GM11168 (cell line): Measurements from ENCODE around the gene ERBB3.

Experiments used
- in situ Hi-C: fragments of 300-500 bp; cut with MboI; formaldehyde crosslinking; loops from one replicate; pipeline ENCODE4 v1.12.0; 2022; ENCODE audit warnings: low sequenced_read_pairs; ENCODE audit not compliant: unreplicated experiment

Gene ERBB3

DNA sequence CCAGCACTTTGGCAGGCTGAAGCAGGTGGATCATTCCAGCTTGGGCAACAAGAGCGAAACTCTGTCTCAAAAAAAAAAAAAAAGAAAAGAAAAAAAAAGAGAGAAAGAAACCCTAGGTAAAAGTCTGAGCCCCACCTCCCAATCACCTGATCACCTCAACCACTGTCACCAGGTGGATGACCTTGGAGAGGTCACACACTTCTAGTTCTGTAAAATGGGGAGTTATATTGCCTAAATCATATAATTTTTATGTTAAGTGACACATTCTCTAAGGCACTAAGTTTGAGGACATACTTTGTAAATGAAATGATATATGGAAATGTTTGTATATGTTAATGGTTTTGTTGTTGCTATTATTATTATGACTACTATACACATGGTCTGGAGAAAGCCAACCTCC lies 1.5 kb upstream of the ERBB3 start:
- in situ Hi-C loops = no loop called here

DNA sequence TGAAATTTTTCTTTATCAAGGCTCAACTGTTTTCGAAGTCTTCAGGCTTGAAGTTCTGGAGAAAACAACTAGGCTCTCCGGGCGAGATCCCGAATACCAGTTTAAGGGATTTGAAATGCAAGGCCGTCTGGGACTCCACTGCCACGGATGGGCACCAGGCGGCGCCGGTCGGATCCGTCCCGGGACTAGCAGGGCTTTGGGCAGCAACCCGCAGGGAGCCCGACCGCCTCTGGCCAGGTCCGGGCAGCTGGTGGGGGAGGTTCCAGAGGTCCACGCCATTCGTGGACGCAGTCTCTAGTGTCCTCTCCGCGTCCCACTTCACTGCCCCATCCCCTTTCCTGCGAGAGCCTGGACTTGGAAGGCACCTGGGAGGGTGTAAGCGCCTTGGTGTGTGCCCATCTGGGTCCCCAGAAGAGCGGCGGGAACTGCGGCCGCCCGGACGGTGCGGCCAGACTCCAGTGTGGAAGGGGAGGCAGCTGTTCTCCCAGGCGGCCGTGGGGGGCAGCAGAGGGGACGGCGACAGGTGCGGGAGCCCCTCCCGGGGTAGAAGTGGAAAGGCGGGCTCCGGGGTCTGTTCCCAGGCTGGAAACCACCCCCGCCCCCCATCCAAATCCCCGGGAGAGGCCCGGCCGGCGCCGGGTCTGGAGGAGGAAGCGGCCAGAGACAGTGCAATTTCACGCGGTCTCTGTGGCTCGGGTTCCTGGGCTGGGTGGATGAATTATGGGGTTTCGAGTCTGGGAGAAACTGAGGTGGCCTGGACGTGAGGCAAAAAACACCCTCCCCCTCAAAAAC lies 838 bp upstream of the ERBB3 start:
- in situ Hi-C loops = no loop called here

GRCh38 chr12:56080556-56081138 lies 682 bp downstream of the ERBB3 start:
- in situ Hi-C loops = no loop called here

DNA sequence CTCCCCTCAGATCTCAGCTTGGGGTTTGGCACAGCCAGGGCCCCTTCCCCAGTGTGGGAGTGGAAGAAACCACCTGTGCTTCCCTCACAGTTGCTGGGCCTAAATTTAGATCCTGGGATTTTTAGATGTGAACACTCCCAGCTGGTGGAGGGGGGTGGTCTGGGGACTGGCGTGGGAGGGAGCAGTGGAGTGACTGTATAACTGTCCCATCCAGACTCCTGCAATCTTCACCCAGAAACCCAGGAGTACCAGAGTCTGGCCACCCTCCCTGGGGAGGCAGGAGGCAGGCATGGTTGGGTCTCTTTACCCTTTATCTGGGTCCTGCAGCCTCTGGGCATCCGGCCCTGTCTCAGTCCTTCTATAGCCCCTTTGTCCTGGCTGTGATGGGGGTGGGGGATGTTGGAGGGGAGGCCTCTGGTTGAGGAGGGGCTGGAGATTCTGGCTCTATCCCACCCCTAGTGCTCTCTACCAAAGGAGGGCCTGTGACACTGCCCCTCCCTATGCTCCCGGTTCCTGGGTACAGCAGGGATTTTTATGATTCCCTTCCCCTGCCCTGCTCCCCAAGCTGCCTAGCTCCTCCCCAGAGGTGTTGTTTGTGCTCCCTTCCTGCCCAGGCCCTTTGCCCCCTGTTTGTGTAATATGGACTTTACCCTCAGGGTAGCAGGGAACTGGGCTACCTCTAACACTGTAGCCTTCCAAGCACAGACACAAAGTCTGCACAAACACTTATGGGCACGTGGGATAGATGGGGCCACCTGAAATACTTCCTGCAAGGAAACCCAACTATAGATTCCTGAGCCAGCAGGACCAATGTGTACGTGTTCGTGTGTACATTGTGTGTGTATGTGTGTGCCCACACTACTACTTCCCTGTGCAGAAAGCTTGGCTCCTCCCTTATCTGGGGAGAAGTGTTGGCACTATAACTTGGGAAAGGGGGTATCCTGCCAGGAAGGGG lies 1.7 kb downstream of the ERBB3 start:
- in situ Hi-C loops = no loop called here

GRCh38 chr12:56082382-56082781 lies 2.4 kb downstream of the ERBB3 start:
- in situ Hi-C loops = no loop called here

DNA sequence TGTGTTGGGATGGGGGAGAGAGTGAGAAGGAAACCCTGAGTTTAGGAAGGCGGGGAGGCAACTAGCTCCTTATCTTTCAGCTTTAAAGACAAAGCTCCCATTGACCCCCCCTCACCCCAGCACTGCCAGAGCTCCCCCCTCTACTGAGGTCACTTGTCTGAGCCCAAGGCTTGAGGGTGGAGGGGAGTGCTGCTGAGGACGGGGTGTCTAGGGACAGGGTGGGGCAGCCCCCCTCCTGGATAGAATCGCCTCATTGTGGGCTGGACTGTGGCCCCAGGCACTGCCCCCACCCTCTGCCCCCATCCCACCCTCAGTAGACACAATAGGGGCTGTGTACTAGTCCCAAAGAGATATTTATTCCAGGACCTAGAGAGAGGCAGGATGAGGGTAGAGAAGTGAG lies 3.0 kb downstream of the ERBB3 start:
- in situ Hi-C loops = no loop called here

- in situ Hi-C loops = no loop called here
These were observed 5.1 kb downstream of the ERBB3 start for GRCh38 chr12:56084958-56085543.

GRCh38 chr12:56086096-56086495 lies 6.1 kb downstream of the ERBB3 start:
- in situ Hi-C loops = no loop called here

DNA sequence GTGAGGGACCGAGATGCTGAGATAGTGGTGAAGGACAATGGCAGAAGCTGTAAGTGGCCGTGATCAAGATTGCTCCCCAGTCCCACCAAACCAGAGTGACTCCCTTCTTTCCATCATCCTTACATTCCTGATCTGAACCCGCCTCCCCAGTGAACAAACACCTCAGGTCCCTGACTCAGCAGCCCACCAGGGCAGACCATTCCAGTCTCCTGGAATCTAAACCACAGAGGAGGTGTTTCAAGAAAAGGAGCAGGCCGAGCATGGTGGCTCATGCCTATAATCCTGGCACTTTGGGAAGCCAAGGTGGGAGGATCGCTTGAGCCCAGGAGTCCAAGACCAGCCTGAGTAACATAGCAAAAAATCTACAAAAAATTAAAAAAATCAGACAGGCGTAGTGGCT lies 6.6 kb downstream of the ERBB3 start:
- in situ Hi-C loops = no loop called here

DNA sequence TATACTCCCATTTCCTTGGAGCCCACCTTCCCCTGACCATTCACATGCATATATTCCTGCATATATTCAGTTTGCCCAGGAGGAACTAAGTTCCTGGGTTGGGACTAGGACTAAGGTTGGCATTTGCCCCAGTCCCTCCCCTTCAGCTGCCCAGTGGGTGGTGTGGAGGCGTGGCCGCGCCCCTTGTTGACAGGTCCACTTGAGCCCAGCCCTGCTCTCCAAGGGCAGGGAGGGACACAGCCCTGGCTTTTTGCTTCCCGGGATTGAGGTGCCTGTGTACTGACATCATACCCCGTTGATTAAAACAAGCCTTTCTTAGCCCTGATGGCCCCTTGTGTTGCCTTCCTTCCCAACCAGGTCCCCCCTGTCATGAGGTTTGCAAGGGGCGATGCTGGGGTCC lies 7.3 kb downstream of the ERBB3 start:
- in situ Hi-C loops = no loop called here

DNA sequence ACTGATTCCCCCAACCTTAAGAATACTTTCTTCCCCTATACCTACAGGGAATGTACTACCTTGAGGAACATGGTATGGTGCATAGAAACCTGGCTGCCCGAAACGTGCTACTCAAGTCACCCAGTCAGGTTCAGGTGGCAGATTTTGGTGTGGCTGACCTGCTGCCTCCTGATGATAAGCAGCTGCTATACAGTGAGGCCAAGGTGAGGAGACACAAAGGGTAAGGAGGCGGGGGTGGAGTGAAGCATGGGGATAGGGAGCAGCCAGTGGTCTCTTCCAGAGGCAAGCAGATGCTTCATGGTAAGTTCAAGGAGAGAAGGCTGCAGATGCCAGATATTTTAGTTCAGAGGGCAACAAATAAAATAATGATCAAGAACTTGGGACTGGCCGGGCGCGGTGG lies 17.8 kb downstream of the ERBB3 start:
- in situ Hi-C loops = no loop called here

- in situ Hi-C loops = no loop called here
These were observed 18.6 kb downstream of the ERBB3 start for GRCh38 chr12:56098592-56098991.

GRCh38 chr12:56099787-56100186 lies 19.8 kb downstream of the ERBB3 start:
- in situ Hi-C loops = no loop called here

GRCh38 chr12:56101045-56101444 lies 21.1 kb downstream of the ERBB3 start:
- in situ Hi-C loops = no loop called here

DNA sequence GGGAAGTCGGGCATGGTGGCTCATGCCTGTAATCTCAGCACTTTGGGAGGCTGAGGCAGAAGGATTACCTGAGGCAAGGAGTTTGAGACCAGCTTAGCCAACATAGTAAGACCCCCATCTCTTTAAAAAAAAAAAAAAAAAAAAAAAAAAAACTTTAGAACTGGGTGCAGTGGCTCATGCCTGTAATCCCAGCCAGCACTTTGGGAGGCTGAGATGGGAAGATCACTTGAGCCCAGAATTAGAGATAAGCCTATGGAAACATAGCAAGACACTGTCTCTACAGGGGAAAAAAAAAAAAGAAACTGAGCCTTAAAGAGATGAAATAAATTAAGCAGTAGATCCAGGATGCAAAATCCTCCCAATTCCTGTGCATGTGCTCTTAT lies 22.7 kb downstream of the ERBB3 start:
- in situ Hi-C loops = no loop called here

DNA sequence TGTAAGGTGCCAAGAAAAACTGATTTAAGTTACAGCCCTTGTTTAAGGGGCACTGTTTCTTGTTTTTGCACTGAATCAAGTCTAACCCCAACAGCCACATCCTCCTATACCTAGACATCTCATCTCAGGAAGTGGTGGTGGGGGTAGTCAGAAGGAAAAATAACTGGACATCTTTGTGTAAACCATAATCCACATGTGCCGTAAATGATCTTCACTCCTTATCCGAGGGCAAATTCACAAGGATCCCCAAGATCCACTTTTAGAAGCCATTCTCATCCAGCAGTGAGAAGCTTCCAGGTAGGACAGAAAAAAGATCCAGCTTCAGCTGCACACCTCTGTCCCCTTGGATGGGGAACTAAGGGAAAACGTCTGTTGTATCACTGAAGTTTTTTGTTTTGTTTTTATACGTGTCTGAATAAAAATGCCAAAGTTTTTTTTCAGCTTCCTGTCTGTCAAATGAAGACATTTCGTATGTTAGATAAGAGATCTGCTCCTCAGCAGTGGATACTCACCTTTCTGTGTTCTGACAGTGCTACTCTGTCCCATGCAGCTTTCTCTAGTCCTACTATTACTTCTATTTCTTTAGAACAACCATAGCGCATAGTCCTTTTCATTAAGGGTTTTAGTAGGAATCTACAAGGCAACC lies 23.2 kb downstream of the ERBB3 start:
- in situ Hi-C loops = no loop called here

GRCh38 chr12:56103823-56104108 lies 23.8 kb downstream of the ERBB3 start:
- in situ Hi-C loops = no loop called here

DNA sequence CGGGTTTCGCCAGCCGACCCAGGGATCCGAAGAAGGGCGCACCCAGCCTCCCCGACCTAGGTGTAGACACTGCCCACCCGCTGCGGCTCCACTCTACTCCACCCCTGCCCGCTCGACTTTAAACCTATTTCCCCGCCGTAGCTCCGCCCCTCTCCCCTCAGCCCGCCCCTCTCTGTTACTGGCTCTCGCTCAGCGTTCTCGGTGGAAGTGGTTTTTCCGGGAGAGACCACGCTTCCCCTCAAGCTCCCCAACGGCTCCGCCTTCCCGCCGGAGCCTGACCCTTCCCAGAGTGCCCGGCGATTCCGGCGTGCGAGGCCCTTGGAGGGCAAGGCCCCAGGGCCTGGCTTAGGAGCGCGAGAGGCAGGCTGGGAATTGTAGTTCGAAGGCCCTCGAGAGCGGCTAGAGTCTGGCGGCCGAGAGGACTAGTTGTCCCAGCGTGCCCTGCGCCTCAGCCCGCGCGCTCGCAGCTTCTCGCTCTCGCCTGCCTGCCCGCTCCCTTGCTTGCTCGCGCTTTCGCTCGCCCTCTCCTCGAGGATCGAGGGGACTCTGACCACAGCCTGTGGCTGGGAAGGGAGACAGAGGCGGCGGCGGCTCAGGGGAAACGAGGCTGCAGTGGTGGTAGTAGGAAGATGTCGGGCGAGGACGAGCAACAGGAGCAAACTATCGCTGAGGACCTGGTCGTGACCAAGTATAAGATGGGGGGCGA lies 24.3 kb downstream of the ERBB3 start, which contains the start of gene PA2G4:
Gene PA2G4, plus strand, starts transcription at position 451 of the 706 bp plus-strand sequence. Its CDS starts 179 bp downstream, at position 630.
- in situ Hi-C loops = no loop called here

- in situ Hi-C loops = no loop called here
These were observed 25.0 kb downstream of the ERBB3 start for GRCh38 chr12:56104815-56105608.
